A673 (cell line): ENCODE data around the gene ZNF599. TPM values are rescaled to one million over a fixed set of nuclear protein-coding genes. Genes with fewer than 3 reads are reported as not detected.

Experiments used
- BruUV-seq: library from RNA; stranded (reverse); fragments of 400-500 nt; replicated peaks from 2 replicates; lab custom pipeline; 2021; lab: Mats Ljungman, UMichigan
- CTCF ChIA-PET: fragments of 300-600 bp; sonication (Branson Sonifier 250); formaldehyde crosslinking; loops from one replicate; lab custom pipeline; 2022; ENCODE audit warnings: antibody characterized with exemption; lab: Charles Lee
- POLR2A ChIA-PET: fragments of 300-600 bp; sonication (Branson Sonifier 250); formaldehyde crosslinking; loops from one replicate; lab custom pipeline; 2022; ENCODE audit warnings: antibody characterized with exemption; ENCODE audit not compliant: low non-redundant PET; lab: Charles Lee
- DNase-seq: peaks from one replicate; pipeline ENCODE4 v3.0.0-alpha.2; 2015; ENCODE audit warnings: low spot score
- H3K27ac ChIP-seq: fragments of 200-600 bp; sonication (generic); 2 replicates; pipeline ENCODE4 v1.5.1; 2016; ENCODE audit warnings: mixed run types, low read depth, mild to moderate bottlenecking, mixed read lengths, antibody characterized with exemption, low read length; ENCODE audit not compliant: poor library complexity, severe bottlenecking
- H3K27me3 ChIP-seq: fragments of 200-600 bp; sonication (generic); replicated peaks from 2 replicates; pipeline ENCODE4 v1.6.1; 2017; ENCODE audit warnings: mixed run types, low read depth, mild to moderate bottlenecking, mixed read lengths, antibody characterized with exemption, low read length; ENCODE audit not compliant: insufficient read depth, poor library complexity
- H3K36me3 ChIP-seq: fragments of 200-600 bp; sonication (generic); 2 replicates; pipeline ENCODE4 v1.6.1; 2016; ENCODE audit warnings: mixed run types, mild to moderate bottlenecking, mixed read lengths, antibody characterized with exemption, low read length; ENCODE audit not compliant: insufficient read depth, poor library complexity, severe bottlenecking
- H3K4me1 ChIP-seq: fragments of 200-600 bp; sonication (generic); 2 replicates; pipeline ENCODE4 v1.6.1; 2017; ENCODE audit warnings: mixed run types, mild to moderate bottlenecking, mixed read lengths, antibody characterized with exemption, low read length; ENCODE audit not compliant: insufficient read depth, poor library complexity, severe bottlenecking
- H3K4me3 ChIP-seq: fragments of 200-600 bp; sonication (generic); 2 replicates; pipeline ENCODE4 v1.5.1; 2016; ENCODE audit warnings: low read depth, mixed run types, mild to moderate bottlenecking, mixed read lengths, low read length; ENCODE audit not compliant: poor library complexity, severe bottlenecking
- H3K9me3 ChIP-seq: fragments of 200-600 bp; sonication (generic); 2 replicates; pipeline ENCODE4 v1.6.1; 2016; ENCODE audit warnings: mixed run types, low read depth, mild to moderate bottlenecking, mixed read lengths, antibody characterized with exemption, low read length; ENCODE audit not compliant: poor library complexity, severe bottlenecking
- EZH2 ChIP-seq: fragments of 200-600 bp; sonication (generic); IDR thresholded peaks from 2 replicates; pipeline ENCODE4 v1.6.1; 2017; ENCODE audit warnings: borderline replicate concordance, low read depth, mild to moderate bottlenecking, mixed read lengths, antibody characterized with exemption, low read length; ENCODE audit not compliant: poor library complexity, severe bottlenecking
- intact Hi-C: fragments of 100-400 bp; cut with micrococcal nuclease; formaldehyde crosslinking; loops from one replicate; pipeline ENCODE4 v1.10.0; 2022; ENCODE audit not compliant: unreplicated experiment
- total RNA-seq: library from RNA; stranded (reverse); gene quantifications from 2 replicates; pipeline ENCODE4 v1.2.3, GENCODE V29; 2021
- TF ChIP-seq, protein P1 (sequence below): fragments of 300-800, 200-600 bp; sonication (generic); conservative IDR thresholded peaks from 2 replicates; pipeline ENCODE4 v1.5.1; 2017; ENCODE audit warnings: low read depth, mild to moderate bottlenecking, antibody characterized with exemption, low read length, moderate library complexity, mixed read lengths

ZNF599 gene
- total RNA-seq, 1 experiment from 2014 or later, result 6.0 TPM

DNA sequence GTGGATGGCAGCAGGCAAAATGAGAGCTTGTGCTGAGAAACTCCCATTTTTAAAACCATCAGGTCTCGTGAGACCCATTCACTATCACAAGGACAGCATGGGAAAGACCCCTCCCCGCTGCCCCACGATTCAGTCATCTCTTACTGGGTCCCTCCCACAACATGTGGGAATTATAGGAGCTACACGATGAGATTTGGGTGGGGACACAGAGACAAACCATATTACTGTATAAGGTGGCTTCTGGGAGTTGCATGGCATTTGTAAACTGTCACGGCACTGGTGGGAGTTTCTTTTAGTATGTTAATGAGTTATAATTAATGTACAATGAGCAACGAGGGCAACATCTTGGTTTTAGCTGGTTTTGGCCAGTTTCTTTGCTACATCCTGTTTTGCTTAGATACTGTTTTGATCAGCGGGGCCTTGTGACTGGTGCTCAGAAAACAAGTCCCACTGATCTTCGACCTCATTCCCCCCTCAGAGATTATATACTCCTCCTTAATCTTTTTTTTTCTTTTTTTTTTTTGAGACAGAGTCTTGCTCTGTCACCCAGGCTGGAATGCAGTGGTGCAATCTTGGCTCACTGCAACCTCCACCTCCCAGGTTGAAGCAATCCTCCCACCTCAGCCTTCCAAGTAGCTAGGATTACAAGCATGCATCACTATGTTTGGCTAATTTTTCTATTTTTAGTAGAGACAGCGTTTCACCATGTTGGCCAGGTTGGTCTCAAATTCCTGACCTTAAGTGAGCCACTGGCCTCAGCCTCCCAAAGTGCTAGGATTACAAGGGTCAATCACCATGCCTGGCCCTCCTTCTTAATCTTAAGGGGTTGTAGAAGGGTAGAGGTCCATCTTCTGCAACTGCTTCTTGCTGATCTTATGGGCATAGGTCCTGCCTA is 21.3 kb upstream of the ZNF599 start:
- Histone ChIP-seq H3K36me3 (no peaks in the 10 kb centered on the region), H3K9me3 (no peaks in the 10 kb centered on the region), H3K4me3 (no peak overlapping the region), H3K27me3 (no peaks in the 10 kb centered on the region), H3K27ac (no peak overlapping the region), H3K4me1 (no peaks in the 10 kb centered on the region)
- no peak for DNase-seq
- no peak for TF ChIP-seq EZH2
- TF ChIP-seq, protein P1, sequence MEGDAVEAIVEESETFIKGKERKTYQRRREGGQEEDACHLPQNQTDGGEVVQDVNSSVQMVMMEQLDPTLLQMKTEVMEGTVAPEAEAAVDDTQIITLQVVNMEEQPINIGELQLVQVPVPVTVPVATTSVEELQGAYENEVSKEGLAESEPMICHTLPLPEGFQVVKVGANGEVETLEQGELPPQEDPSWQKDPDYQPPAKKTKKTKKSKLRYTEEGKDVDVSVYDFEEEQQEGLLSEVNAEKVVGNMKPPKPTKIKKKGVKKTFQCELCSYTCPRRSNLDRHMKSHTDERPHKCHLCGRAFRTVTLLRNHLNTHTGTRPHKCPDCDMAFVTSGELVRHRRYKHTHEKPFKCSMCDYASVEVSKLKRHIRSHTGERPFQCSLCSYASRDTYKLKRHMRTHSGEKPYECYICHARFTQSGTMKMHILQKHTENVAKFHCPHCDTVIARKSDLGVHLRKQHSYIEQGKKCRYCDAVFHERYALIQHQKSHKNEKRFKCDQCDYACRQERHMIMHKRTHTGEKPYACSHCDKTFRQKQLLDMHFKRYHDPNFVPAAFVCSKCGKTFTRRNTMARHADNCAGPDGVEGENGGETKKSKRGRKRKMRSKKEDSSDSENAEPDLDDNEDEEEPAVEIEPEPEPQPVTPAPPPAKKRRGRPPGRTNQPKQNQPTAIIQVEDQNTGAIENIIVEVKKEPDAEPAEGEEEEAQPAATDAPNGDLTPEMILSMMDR, result no peak
- no TSS peak for BruUV-seq
- intact Hi-C loops, result no loop called here
- CTCF ChIA-PET, result no interaction called here
- POLR2A ChIA-PET, result no interaction called here

DNA sequence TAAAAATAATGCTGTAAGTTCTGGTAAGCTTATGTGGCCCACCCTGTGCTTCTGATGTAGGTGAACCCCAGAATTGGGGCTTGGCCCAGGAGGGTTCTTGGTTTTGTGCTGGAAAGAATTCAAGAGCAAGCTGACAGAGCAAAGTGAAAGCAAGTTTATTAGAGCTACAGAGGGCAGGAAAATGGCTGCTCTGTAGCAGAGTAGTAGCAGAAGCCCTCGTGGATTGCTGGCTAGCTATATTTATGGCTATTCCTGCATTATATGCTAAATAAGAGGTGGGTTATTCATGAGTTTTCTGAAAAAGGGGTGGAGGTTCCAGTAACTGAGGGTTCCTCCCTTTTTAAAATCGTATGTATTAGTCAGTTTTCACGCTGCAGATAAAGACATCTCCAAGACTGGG is 20.6 kb upstream of the ZNF599 start:
- Histone ChIP-seq H3K27me3 (no peaks in the 10 kb centered on the region), H3K36me3 (no peaks in the 10 kb centered on the region), H3K27ac (no peak overlapping the region), H3K9me3 (no peaks in the 10 kb centered on the region), H3K4me3 (no peak overlapping the region), H3K4me1 (no peaks in the 10 kb centered on the region)
- TF ChIP-seq EZH2, result no peak
- TF ChIP-seq, protein P1, result no peak
- DNase-seq, result peak; percentile 3
- intact Hi-C loops, result no loop called here
- BruUV-seq, result no TSS peak
- CTCF ChIA-PET, result no interaction called here
- POLR2A ChIA-PET, result no interaction called here

GRCh38 chr19:34788074-34788473 is 15.1 kb upstream of the ZNF599 start:
- intact Hi-C loops, result no loop called here
- no peak for TF ChIP-seq EZH2
- TF ChIP-seq, protein P1, result no peak
- DNase-seq, result no peak
- POLR2A ChIA-PET, result no interaction called here
- H3K27ac ChIP-seq, result no peak overlapping the region
- no peaks in the 10 kb centered on the region for H3K9me3 ChIP-seq
- no peaks in the 10 kb centered on the region for H3K36me3 ChIP-seq
- CTCF ChIA-PET, result interaction anchor here (0.5 kb wide), 1 partner anchor 41 kb away, joined by 3 read pairs; no protein-coding TSS in a partner anchor
- H3K4me1 ChIP-seq, result no peaks in the 10 kb centered on the region
- BruUV-seq, result no TSS peak
- H3K27me3 ChIP-seq, result no peaks in the 10 kb centered on the region
- no peak overlapping the region for H3K4me3 ChIP-seq
